Stimulated activated CD8-positive, alpha-beta memory T cell treated with anti-CD3 and anti-CD28 coated beads, Interleukin-12 subunit alpha, Interleukin-12 subunit beta, amount 100 ng/mL, for 1 hour (primary cell): ENCODE measurements around the gene PEPD.

Source experiments
- DNase-seq: peaks from one replicate; pipeline ENCODE4 v3.0.0-alpha.2; 2020; ENCODE audit warnings: low read depth

PEPD gene

DNA sequence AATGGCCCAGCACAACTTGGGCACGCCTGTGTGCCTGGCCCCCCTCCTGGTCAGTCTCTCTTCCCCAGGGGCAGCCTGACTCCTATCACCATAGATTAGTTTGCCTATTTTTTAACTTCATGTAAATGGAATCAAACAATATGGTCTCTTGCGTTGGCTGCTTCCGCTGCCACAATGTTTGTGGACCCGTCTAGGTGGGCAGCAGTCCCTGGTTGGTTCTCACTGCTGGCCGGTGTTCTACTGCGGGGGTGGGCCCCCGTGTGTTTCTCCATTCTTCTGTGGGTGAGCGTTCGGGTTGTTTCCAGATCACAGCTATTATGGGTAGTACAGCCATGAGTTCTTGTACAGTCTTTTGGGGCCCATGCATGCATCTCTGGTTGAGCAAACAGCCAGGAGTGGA is 100.8 kb downstream of the PEPD start:
- DNase-seq = no peak

DNA sequence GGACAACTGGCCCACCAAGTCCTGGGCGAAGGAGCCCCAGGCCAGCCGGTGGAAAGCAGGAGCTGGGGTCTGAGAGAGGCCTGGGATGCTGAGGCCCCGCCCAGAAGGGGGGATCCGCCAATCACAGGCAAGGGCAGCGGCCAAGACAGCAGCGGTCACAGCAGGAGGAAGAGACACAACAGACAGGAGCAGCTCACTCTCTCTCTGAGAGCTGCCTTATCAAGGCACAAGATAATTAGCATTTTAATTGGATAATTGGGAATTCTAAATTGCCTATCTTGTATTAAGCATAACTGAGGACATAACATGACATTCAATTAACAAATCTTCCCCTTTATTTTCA is 101.8 kb downstream of the PEPD start:
- no peak for DNase-seq

DNA sequence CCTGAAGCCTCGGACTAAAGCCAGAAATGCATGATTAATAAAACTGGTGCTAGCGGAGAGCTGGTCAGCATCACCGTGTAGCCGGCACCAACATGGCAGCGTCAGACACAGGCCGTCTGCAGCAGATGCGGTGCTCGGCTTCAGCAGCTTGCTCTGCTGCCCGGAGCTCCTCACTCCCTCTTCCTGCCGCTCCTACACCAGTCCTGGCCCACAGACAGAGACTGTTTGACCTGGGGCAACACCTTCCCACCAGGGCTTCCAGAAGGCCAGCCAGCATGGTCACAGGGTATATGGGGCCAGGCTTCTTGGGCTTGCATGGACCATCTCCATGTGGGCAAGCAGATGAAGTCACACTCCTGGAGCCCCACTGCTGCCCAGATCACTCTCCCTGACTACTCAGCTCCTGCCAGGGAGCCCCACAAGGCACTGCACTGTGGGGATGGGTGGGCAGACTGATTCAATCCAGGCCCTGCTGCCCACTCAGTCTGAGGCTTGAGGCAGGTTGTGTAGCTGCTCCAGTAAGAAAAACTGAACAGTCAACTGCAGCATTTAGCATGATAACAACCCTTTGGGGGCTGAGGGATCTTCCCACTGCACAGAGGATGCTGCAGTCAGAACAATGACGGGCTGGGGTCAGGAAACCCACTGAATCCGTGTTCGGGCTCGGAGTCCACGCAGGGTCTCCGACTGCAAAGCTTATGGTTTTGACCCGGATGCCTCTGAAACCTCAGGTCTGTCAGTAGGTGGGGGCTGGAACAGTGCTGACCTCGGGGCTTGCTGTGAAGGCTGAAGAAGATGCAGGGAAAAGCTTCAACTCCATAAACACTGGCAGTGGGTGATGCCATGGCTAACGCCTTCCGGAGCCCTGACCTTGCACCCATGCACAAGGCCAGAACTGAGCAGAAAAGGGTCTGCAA is 102.5 kb downstream of the PEPD start:
- DNase-seq = no peak

DNA sequence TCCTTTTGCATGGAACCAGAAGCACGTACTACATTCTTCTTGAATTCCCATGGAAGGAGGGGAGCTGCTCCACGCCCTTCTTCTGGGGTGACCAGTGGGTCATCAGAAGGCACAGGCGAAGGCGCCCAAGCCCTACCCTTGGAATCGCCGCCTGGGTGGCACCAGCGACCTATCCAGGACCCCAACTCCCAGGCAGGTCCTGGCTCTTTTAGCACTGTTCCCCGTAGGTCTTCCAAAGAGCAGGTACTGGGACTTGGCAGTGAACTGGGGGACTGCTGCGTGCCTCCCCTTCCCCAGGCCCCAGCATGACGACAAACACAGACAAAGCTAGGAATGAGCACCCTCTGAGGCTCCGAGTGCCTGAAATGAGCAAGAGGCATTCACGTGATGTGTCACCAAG is 103.1 kb downstream of the PEPD start:
- DNase-seq = no peak

DNA sequence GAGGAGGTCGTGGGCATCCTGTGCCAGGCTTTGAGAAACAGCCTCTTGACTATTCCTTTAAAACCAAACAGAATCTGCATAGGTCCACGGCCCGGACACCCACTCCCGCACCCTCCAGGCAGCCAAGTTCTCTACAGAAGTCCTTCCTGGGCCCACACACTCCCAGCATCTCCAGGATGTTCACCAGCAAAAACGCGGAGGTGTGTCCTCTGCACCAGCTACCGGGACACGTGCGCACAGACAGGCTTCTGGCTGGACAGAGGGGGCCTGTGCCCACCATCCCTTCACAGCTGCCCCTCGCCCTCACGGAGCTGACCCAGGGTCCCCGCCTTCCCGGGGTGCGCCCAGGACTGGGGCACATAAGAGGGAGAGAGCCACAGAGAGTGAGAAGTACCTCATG is 103.8 kb downstream of the PEPD start:
- DNase-seq = no peak

DNA sequence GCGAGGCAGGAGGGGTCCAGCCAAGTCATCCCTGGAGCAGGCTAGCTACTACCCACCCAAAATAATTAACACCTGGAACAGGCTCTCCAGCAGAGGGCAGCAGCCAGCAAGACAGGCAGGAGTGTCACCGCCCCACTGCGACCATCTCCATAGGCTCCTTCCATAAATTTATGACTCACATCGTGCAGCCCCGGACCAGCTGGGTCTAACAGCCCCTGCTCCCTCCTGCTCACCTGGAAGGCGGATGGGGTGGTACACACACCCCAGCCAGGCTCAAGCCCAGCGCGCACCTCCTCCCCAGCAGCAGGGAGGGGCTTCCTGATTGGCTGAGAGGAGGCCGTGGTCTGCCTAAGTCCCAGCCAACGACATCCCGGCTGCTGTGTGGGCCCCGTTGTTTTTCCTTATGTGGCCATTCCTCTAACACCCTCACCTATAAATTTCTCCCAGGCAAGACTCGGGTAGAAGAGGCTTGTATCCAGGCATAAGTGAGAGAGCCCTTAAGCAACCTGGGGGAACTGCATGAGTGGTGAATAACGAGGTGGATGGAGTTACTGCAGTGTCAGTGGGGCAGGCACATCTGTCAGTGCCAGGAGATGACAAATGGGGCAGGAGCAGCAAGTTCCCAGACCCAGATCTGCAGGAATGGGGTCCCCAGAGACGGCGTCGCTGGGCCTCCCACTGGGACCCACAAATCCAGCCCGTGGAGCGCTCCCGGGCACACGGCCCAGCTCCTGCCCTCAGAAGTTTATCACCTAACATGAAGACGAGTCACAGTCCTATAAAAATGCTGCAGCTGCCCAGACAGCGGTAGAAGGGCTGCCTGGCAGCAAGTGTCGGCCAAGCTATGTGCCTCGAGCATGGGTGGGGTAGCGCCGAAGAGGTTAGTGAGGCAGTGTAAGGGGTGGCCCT is 105.0 kb downstream of the PEPD start:
- DNase-seq = peak; percentile 46

DNA sequence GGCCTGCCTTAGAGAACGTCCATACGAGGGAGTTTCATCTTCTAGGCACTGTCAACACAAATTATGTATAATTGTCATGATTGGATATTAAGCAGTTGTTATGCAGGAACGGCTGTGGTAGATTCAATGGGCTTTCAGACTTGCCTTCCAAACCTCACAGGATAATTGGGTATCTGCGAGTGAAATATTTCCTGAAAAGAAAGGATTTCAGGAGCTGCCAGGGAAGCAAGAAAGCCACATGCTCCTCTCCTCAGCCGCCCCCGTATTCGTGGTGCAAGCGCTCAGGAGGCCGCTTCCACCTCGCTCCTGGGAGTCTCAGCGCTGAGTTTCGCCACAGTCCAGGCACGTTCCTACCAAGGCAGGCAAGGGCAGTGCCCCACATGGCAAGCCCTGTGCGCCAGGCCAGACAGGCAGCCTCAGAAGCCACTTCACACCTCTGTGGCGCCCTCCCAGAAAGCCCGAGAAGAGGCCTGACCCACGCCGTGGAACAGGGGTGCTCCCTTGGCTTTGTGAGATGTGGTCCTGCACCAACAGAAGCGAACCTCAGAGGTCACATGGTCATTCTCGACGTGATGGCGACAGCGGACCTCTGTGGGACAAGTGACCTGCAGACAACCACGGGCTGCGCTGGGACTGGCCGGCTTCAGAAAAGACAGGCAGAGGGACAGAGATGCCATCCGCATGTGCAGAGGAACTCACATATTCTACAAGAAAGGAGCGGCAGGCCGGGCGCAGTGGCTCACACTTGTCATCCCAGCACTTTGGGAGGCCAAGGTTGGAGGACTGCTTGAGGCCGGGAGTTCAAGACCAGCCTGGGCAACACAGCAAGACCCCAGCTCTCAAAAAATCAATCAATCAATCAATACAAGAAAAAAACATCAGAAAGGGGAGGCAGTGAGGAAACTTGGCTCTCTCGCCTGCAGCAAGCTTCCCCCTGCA is 106.7 kb downstream of the PEPD start:
- no peak for DNase-seq

DNA sequence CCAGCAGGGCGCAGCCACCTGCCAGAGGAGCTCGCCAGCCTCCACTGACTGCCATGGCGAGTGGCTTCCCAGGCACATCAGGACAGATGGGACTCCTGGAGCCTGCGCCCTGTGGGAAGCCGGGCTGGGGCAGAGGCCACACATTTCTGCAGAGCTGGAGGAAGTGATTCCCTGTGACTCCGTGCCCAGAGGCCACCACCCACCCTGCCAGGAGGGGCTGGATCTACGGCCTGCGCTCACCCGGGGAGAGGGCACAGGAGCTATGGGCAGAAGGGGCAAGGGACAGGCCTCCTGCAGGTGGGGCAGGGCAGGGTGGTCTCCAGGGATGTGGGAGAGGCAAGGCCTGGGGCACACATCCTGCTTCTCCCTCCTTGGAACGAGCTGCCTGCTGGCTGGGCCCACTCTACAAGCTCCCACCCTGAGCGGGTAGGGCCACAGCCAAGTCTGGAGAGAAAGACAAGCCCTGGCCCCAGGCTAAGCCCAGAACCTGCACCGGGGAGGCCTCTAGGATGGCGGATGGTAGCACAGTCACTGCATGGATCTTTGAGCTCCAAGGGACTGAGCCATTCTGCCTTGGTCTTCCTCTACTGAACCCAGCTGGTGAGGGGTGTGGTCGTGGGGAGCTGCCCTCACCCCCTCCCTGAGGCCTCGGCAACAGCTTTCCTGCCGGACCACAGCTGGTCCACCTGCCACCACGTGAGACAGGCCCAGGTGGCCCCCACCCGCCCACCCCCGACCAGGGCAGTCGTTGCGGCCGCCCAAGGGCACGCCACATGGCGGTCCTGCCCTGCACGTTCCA is 107.5 kb downstream of the PEPD start:
- no peak for DNase-seq

DNA sequence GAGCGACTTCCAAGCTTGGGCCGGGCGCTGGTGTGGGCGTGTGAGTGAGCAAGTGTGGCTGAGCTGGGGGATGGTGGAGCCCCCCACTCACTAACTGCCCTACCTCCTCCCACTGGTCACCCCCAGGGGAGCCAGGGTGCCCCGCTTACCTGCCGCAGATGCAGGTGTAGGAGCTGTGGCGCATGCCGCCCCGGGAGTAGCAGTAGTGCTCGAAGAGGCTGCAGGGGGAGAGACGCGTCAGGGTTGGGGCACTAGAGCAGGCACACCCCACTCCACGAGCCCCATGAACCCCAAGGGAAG is 108.2 kb downstream of the PEPD start:
- no peak for DNase-seq

DNA sequence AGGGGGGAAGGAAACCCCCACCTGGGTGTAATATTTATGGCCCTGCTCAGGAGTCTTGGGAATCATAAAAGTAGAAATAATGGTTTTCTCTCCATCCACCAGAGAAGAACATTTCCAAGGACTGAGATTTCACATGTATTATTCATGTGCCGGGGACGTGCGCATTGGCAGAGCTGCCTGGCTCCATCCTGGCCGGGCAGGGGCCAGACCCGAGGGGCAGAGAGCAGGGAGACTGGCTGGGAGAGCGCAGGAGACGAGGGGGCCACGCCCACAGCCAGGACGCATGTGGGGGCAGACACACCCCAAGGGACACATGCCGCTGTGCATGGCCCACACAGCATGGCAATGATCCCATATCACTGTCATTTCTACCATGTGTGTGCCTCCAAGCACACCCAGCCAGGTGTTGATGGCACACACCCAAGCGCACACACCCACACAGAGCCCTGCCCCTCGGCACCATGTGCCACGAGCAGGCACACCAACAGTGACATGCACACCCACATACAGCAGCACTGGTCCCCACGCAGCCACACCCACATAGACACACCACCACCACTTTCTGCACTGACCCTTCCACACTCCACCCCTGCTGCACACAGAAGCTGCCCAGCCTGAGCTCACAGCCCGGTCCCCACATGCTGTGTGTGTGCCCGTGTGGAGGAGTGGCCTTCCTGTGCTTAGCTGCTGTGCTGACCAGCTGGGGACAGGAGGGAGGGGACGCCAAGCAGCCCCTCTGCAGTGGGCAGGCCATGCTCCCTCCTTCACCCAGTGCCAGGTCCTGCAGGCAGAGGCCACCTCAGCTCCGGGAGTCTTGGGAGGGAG is 108.8 kb downstream of the PEPD start:
- no peak for DNase-seq

DNA sequence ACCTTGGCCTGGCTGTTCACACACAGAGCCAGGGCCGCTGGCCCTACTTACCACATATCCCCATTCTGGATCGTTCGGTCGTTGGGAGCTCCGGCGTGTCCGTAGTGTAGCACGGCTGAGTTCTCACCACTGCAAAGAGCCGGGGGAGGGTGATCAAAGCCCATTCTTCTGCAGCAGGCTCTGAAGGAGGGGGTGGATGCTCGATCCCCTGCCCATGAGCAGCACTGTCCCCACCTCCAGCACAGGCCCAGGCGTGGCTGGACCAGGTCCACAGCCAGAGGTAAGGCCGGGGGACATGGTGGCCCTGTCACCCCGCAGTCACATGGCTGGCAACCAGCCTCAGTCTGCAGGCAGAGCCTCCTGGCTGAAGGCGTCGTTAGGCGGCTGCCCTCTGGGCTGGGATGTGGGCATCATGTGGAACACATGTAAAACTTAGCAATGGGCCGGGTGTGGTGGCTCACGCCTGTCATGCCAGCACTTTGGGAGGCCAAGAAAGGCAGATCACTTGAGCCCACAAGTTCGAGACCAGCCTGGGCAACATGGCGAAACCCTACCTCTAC is 109.9 kb downstream of the PEPD start:
- no peak for DNase-seq

DNA sequence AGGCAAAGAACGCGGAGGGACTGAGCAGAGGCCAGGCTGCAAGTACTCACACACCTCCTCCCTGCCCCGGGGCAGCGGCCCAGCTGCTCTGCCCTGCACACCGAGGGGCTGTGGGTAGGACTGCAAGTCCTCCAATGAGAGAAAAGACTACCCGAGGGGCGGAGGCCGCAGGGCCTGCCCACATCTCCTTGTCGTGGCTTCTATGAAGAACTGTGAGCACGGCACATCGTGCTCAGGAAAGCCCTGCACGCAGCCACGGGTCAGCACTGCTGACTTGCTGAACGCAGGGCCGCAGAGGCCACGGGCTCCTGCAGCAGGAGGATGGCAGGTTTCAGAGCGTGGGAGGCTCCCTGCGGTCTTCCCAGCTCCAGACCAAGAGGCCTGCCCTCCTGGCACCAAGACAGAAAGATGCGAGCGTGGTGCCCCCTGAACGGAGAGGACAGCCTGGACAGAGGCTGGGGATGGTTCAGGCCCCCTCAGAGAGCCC is 110.6 kb downstream of the PEPD start:
- DNase-seq = no peak

DNA sequence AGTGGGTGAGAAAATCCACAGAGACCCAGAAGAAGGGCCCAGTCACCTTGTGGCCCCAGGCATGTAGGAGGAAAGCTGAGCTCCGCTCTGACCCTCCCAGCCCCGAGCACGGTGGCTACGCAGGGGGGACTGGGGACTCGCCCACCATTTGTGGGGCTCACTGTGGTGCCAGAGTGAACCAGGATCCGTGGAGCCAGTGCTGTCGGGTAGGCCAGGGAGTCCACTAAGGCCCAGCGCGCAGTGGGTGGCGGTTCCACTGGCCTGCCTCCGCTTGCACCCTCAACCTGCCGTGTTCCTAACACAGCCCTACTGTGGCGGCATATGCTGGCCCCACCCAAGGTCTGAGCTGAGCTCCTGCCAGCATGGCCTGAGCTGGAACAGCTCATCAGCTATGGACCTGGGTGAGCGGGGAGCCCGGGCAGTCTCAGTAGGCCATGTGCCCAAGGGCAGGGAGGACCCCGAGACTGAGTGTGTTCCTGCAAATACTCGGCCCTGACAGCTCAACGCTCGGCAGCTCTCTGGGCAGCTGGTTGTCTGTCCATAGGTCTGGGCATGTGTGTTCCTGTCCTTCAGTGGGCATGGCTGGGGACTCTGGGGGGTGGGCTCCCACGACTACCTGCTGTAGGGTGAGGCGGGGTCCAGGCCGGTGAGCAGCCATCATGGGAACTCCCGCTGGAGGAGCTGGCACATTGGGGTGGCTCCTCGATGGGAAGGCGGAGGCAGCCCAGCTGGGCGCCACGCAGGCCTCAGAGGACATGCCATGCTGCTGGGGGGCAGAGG is 111.5 kb downstream of the PEPD start:
- DNase-seq = no peak

DNA sequence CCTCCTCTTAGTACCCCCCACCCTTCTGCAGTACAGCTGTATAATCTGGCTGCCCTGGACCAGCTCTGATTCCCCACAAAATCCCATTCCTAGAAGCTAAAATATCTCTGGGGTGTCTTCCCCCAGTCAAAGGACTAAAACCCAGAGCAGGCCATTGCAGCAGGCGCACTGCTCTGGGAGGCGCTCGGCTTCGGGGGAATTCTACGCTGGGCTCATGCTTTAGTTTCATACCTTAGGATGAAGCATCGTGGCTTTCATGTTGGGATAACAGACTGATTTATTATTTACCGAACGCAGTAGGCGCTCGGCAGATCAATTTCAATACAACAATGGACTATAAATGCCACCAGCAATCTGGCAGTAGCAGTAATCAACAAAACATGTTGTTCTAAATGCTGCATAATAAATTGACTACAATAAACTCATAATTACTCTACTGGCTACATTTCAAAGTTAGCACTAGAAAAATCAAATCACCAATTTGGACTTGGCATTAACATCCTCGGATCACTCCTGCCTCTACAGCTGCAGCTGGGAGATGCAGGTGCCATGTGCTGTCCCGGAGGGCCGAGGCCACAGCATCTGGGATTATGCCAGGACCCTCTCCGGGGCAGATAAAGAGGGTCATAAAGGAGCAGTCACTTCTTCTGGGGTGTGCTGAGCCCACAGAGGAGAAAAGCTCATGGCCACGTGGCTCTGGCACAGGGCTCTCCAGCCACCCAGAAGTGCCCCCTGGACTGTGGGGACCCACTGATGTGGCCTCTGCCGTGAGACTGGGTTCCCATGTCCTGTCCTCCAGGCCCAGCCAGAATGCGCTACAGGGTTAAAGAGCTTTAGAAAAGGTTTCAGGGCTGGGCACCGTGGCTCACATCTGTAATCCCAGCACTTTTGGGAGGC is 112.8 kb downstream of the PEPD start:
- DNase-seq = no peak

DNA sequence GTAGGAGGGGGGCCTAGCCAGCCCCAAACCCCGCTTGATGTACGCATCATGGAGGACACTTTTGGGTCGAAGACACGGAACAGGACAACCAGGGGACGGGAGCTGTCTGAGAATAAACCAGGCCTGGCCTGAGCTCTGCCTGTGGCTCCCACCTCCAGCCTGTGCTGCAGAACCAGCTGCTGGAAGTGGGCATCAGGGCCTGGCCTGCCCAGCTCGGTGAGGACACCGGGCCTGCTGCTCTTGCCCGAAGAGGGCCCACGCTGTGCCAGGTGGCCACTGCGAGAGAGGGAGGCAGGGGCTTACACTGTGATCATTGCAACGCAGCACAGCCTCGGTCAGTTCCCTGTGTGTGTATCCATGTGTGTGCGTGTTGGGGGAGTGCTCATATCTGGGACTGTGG is 113.5 kb downstream of the PEPD start:
- no peak for DNase-seq

DNA sequence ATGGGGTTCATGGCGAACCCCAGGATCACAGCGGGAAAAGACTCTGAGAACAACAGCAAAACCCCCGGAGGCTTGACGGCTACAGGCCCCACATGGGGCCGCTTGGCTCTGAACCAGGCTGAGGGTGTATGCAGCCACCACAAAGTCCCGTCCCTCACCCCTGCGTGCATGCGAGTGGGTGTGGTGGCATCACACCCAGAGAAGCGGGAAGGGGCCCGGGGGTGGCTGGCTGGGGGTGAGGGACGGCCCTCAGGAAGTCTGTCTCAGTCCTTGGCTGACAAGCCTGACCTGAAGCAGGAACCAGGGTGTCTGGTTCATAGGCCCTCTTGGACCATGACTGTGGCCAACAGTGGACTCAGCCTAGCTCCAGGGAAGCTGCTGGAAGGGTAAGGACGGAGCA is 113.9 kb downstream of the PEPD start:
- DNase-seq = no peak

DNA sequence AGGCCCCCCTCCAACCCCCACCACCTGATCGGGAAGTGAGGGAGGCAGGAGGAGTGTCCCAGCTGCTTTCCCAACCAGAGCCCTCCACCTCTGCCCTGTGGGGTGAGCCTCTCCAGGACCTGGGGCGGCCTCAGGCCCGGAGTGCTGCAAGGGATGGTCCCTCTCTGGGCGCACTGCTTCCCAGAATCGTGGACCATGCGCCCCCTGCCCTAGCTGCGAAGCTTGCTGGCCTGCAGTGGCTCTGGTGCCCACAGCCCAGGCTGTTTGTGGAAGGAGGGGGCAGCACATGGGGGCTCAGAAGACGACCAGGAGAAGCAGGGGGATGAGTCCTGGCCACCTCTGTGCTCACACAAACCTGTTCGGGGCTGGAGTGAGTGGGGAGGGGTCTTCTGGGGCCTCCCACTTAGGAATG is 114.4 kb downstream of the PEPD start:
- DNase-seq = no peak

DNA sequence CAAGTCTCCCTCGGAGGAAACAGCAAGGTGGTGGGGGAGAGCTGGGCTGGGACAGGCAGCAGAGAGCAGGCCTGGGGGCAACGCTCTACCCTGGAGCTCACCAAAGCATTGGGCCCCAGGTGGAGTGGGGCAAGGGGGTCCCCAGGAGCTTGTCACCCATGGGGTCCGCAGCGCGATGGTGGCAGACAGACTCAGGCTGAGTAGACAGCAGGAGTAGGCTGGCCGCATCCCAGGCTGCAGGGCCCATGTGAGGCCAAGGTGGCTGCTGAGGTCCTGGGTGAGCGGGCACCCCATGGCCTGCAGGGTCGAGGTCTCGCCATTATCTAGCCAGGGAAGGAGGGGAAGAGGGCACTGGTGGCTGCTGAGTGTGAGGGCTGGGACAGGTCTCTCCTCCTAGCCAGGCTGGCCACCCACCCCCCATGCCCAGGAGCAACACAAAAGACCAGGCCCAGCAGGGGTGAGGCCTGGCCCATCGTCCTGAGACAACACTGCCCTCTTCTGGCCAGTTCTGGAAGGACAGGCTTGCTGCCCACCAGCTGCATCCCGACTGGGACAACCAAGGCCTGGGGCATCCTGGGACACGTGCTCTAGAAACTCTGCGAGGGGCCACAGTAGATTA is 115.0 kb downstream of the PEPD start:
- peak; percentile 62 for DNase-seq
